ENCODE results near the gene QTRT2.

QTRT2 gene

GRCh38 chr3:114076711-114077110, 20.2 kb downstream of the QTRT2 start:
- H4K91ac ChIP-seq (ENCODE audit: low read depth, low read length, poor library complexity), result no peak overlapping the region
- no peak overlapping the region for H4K8ac ChIP-seq (ENCODE audit: low read depth, low read length)
- no peaks in the 10 kb centered on the region for H3K9me3 ChIP-seq (replicated peaks in 1 of 2; ENCODE audit: control insufficient read depth in 2 of 2, insufficient read depth in 1 of 2, low read depth in 1 of 2, low read length in 2 of 2)

GRCh38 chr3:114078126-114078525, 21.6 kb downstream of the QTRT2 start:
- H3K4me3 ChIP-seq (ENCODE audit: low read length in 2 of 2), result no peak overlapping the region
- H3K23ac ChIP-seq (ENCODE audit: low read depth, low read length, poor library complexity), result no peak overlapping the region
- H2AFZ ChIP-seq (ENCODE audit: low read length), result no peak overlapping the region
- no peak overlapping the region for H2BK5ac ChIP-seq (ENCODE audit: low read length)
- no peak overlapping the region for H2BK15ac ChIP-seq (ENCODE audit: low read length)
- no peak overlapping the region for H2AK5ac ChIP-seq (ENCODE audit: low read depth, low read length)
- H3K4ac ChIP-seq (ENCODE audit: low read length), result no peak overlapping the region
- no peak overlapping the region for H3K27ac ChIP-seq (replicated peaks; ENCODE audit: low read length)
- no peak overlapping the region for H2BK12ac ChIP-seq (ENCODE audit: low read length)
- no peak overlapping the region for H2BK120ac ChIP-seq (ENCODE audit: low read depth, low read length)
- H3K4me2 ChIP-seq (ENCODE audit: insufficient read depth, low read length, poor library complexity, severe bottlenecking), result no peak overlapping the region
- no peak overlapping the region for H3K18ac ChIP-seq (ENCODE audit: low read length)
- no peaks in the 10 kb centered on the region for H3K4me1 ChIP-seq (ENCODE audit: control insufficient read depth in 2 of 2, insufficient read depth in 1 of 2, low read depth in 1 of 2, low read length in 2 of 2)
- no peak for DNase-seq (ENCODE audit: low spot score)
- H3K36me3 ChIP-seq (replicated peaks in 1 of 2; ENCODE audit: control insufficient read depth in 2 of 2, insufficient read depth in 2 of 2, low read length in 2 of 2), result peaks cover 15 to 98% of the 10 kb centered on the region in 2 donors
- no peak overlapping the region for H3K14ac ChIP-seq (ENCODE audit: low read length)
- H3K9me3 ChIP-seq (replicated peaks in 1 of 2; ENCODE audit: control insufficient read depth in 2 of 2, insufficient read depth in 1 of 2, low read depth in 1 of 2, low read length in 2 of 2), result peaks cover 0 to 1% of the 10 kb centered on the region in 2 donors
- H4K91ac ChIP-seq (ENCODE audit: low read depth, low read length, poor library complexity), result no peak overlapping the region
- H3K27me3 ChIP-seq (ENCODE audit: control insufficient read depth in 3 of 3, insufficient read depth in 3 of 3, low read depth in 1 of 3, low read length in 3 of 3), result no peaks in the 10 kb centered on the region
- H3K79me1 ChIP-seq (ENCODE audit: low read depth, low read length), result no peaks in the 10 kb centered on the region
- no peak overlapping the region for H4K8ac ChIP-seq (ENCODE audit: low read depth, low read length)
- no peak overlapping the region for H3K9ac ChIP-seq (ENCODE audit: low read depth, low read length, poor library complexity)

More at GRCh38 chr3:114076711-114077110, 20.2 kb downstream of the QTRT2 start:
- Histone ChIP-seq H3K4me2 (ENCODE audit: insufficient read depth, low read length, poor library complexity, severe bottlenecking) (no peak overlapping the region), H3K23ac (ENCODE audit: low read depth, low read length, poor library complexity) (no peak overlapping the region), H3K9ac (ENCODE audit: low read depth, low read length, poor library complexity) (no peak overlapping the region), H3K4me3 (ENCODE audit: low read length in 2 of 2) (no peak overlapping the region), H2BK15ac (ENCODE audit: low read length) (no peak overlapping the region), H2AFZ (ENCODE audit: low read length) (no peak overlapping the region), H3K27ac (replicated peaks; ENCODE audit: low read length) (no peak overlapping the region), H2BK5ac (ENCODE audit: low read length) (no peak overlapping the region), H2BK120ac (ENCODE audit: low read depth, low read length) (no peak overlapping the region), H3K36me3 (replicated peaks in 1 of 2; ENCODE audit: control insufficient read depth in 2 of 2, insufficient read depth in 2 of 2, low read length in 2 of 2) (peaks cover 16 to 98% of the 10 kb centered on the region in 2 donors), H3K4me1 (ENCODE audit: control insufficient read depth in 2 of 2, insufficient read depth in 1 of 2, low read depth in 1 of 2, low read length in 2 of 2) (peaks cover 1 to 2% of the 10 kb centered on the region in 2 donors), H2BK12ac (ENCODE audit: low read length) (no peak overlapping the region), H3K18ac (ENCODE audit: low read length) (no peak overlapping the region), H2AK5ac (ENCODE audit: low read depth, low read length) (no peak overlapping the region), H3K79me1 (ENCODE audit: low read depth, low read length) (no peaks in the 10 kb centered on the region), H3K14ac (ENCODE audit: low read length) (no peak overlapping the region), H3K4ac (ENCODE audit: low read length) (no peak overlapping the region), H3K27me3 (ENCODE audit: control insufficient read depth in 3 of 3, insufficient read depth in 3 of 3, low read depth in 1 of 3, low read length in 3 of 3) (no peaks in the 10 kb centered on the region)
- no peak for DNase-seq (ENCODE audit: low spot score)
- WGBS, 2 donors (ENCODE audit: extremely low coverage in 2 of 2, insufficient read length in 2 of 2, insufficient replicate concordance in 1 of 2), result no CpG with 5 or more reads among the region's 6 CpGs

GRCh38 chr3:114079761-114080160, 23.2 kb downstream of the QTRT2 start:
- H3K36me3 ChIP-seq (replicated peaks in 1 of 2; ENCODE audit: control insufficient read depth in 2 of 2, insufficient read depth in 2 of 2, low read length in 2 of 2), result peaks cover 10 to 98% of the 10 kb centered on the region in 2 donors

GRCh38 chr3:114080201-114080600, 23.7 kb downstream of the QTRT2 start:
- no peak overlapping the region for H3K27ac ChIP-seq (replicated peaks; ENCODE audit: low read length)
- no peak overlapping the region for H3K4me3 ChIP-seq (ENCODE audit: low read length in 2 of 2)

More at GRCh38 chr3:114079761-114080160, 23.2 kb downstream of the QTRT2 start:
- DNase-seq (ENCODE audit: low spot score), result no peak
- Histone ChIP-seq H2BK15ac (ENCODE audit: low read length) (no peak overlapping the region), H3K9ac (ENCODE audit: low read depth, low read length, poor library complexity) (no peak overlapping the region), H3K23ac (ENCODE audit: low read depth, low read length, poor library complexity) (no peak overlapping the region), H2AK5ac (ENCODE audit: low read depth, low read length) (no peak overlapping the region), H3K9me3 (replicated peaks in 1 of 2; ENCODE audit: control insufficient read depth in 2 of 2, insufficient read depth in 1 of 2, low read depth in 1 of 2, low read length in 2 of 2) (peaks cover 0 to 4% of the 10 kb centered on the region in 2 donors), H3K4me3 (ENCODE audit: low read length in 2 of 2) (no peak overlapping the region), H2AFZ (ENCODE audit: low read length) (no peak overlapping the region), H3K79me1 (ENCODE audit: low read depth, low read length) (no peaks in the 10 kb centered on the region), H3K4ac (ENCODE audit: low read length) (no peak overlapping the region), H4K8ac (ENCODE audit: low read depth, low read length) (no peak overlapping the region), H3K4me2 (ENCODE audit: insufficient read depth, low read length, poor library complexity, severe bottlenecking) (no peak overlapping the region), H3K4me1 (ENCODE audit: control insufficient read depth in 2 of 2, insufficient read depth in 1 of 2, low read depth in 1 of 2, low read length in 2 of 2) (no peaks in the 10 kb centered on the region), H3K18ac (ENCODE audit: low read length) (no peak overlapping the region), H2BK12ac (ENCODE audit: low read length) (no peak overlapping the region), H3K27ac (replicated peaks; ENCODE audit: low read length) (no peak overlapping the region), H3K14ac (ENCODE audit: low read length) (no peak overlapping the region), H4K91ac (ENCODE audit: low read depth, low read length, poor library complexity) (no peak overlapping the region), H2BK5ac (ENCODE audit: low read length) (no peak overlapping the region), H3K27me3 (ENCODE audit: control insufficient read depth in 3 of 3, insufficient read depth in 3 of 3, low read depth in 1 of 3, low read length in 3 of 3) (no peaks in the 10 kb centered on the region), H2BK120ac (ENCODE audit: low read depth, low read length) (no peak overlapping the region)
- WGBS, 2 donors (ENCODE audit: extremely low coverage in 2 of 2, insufficient read length in 2 of 2, insufficient replicate concordance in 1 of 2), result no CpG with 5 or more reads among the region's 5 CpGs

More at GRCh38 chr3:114080201-114080600, 23.7 kb downstream of the QTRT2 start:
- Histone ChIP-seq H3K9me3 (replicated peaks in 1 of 2; ENCODE audit: control insufficient read depth in 2 of 2, insufficient read depth in 1 of 2, low read depth in 1 of 2, low read length in 2 of 2) (peaks cover 0 to 4% of the 10 kb centered on the region in 2 donors), H3K23ac (ENCODE audit: low read depth, low read length, poor library complexity) (no peak overlapping the region), H2BK12ac (ENCODE audit: low read length) (no peak overlapping the region), H3K4ac (ENCODE audit: low read length) (no peak overlapping the region), H4K8ac (ENCODE audit: low read depth, low read length) (no peak overlapping the region), H3K4me2 (ENCODE audit: insufficient read depth, low read length, poor library complexity, severe bottlenecking) (no peak overlapping the region), H2BK120ac (ENCODE audit: low read depth, low read length) (no peak overlapping the region), H3K79me1 (ENCODE audit: low read depth, low read length) (no peaks in the 10 kb centered on the region), H2BK15ac (ENCODE audit: low read length) (no peak overlapping the region), H3K4me1 (ENCODE audit: control insufficient read depth in 2 of 2, insufficient read depth in 1 of 2, low read depth in 1 of 2, low read length in 2 of 2) (no peaks in the 10 kb centered on the region), H2AK5ac (ENCODE audit: low read depth, low read length) (no peak overlapping the region), H4K91ac (ENCODE audit: low read depth, low read length, poor library complexity) (no peak overlapping the region), H2AFZ (ENCODE audit: low read length) (no peak overlapping the region), H3K9ac (ENCODE audit: low read depth, low read length, poor library complexity) (no peak overlapping the region), H3K18ac (ENCODE audit: low read length) (no peak overlapping the region), H3K14ac (ENCODE audit: low read length) (no peak overlapping the region), H3K36me3 (replicated peaks in 1 of 2; ENCODE audit: control insufficient read depth in 2 of 2, insufficient read depth in 2 of 2, low read length in 2 of 2) (peaks cover 10 to 96% of the 10 kb centered on the region in 2 donors), H2BK5ac (ENCODE audit: low read length) (no peak overlapping the region), H3K27me3 (ENCODE audit: control insufficient read depth in 3 of 3, insufficient read depth in 3 of 3, low read depth in 1 of 3, low read length in 3 of 3) (no peaks in the 10 kb centered on the region)
- no peak for DNase-seq (ENCODE audit: low spot score)
